ENCODE measurements around the gene RALGAPA2.

GRCh38 chr20:20747298-20747697, 34.9 kb upstream of the RALGAPA2 start:
- TF ChIP-seq POLR2A (IDR thresholded peaks at IDR 0.05), result no peak
- TF ChIP-seq POLR2AphosphoS5 (IDR thresholded peaks at IDR 0.05), result no peak
- no peak for TF ChIP-seq CTCF (IDR thresholded peaks at IDR 0.05)
